Neural progenitor cell (in vitro differentiated cells): ENCODE results near the gene TMEM208.

ENCODE experiments used
- EZH2 ChIP-seq: fragments of 200-600 bp; sonication (generic); IDR thresholded peaks from 2 replicates; pipeline ENCODE4 v1.6.1; 2017; ENCODE audit warnings: antibody characterized with exemption, mild to moderate bottlenecking, moderate library complexity
- EZH2phosphoT487 ChIP-seq: fragments of 200-600 bp; sonication (generic); IDR thresholded peaks from 2 replicates; pipeline ENCODE4 v1.6.1; 2017; ENCODE audit warnings: antibody characterized with exemption
- TF ChIP-seq, protein P1 (sequence below): fragments of 200-600 bp; sonication (generic); IDR thresholded peaks from 2 replicates; pipeline ENCODE4 v1.5.1; 2017; ENCODE audit warnings: antibody characterized with exemption, mild to moderate bottlenecking

DNA sequence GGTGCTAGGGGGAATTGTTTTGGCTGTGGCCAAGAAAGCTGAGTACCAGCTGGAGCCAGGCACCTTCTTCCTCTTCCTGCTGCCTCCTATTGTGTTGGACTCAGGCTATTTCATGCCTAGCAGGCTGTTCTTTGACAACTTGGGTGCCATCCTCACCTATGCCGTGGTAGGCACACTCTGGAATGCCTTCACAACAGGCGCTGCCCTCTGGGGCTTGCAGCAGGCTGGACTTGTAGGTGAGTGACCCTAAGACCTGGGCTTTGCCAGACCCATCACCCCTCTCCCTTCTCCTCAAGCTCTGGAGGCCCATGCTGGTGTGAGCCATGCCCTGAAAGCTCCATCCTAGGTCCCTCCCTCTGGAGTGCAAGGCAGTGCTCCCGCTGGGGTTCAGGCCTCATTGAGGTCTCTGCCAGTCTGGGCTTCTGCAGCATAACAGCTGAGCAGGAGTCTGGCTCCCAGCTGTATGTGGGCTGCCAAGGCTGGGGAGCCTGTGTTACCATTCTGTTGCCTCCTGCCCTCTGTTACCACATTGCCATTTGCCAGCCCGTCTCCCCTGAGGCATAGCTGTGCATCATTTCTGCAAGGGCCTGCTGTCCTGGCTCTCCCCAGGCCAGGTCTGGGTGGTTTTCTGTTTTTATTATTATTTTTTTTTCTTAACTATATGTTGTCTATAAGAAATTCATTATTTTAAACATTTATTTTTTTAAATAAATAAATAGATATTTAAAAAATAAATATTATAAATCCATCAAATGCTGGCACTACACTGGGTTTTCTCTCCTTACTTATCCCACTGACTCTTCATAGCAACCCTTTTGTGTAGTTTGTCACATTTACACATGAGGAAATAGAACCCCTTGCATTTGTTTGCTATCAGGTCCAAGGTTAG, 25.9 kb downstream of the TMEM208 start:
- TF ChIP-seq, protein P1, sequence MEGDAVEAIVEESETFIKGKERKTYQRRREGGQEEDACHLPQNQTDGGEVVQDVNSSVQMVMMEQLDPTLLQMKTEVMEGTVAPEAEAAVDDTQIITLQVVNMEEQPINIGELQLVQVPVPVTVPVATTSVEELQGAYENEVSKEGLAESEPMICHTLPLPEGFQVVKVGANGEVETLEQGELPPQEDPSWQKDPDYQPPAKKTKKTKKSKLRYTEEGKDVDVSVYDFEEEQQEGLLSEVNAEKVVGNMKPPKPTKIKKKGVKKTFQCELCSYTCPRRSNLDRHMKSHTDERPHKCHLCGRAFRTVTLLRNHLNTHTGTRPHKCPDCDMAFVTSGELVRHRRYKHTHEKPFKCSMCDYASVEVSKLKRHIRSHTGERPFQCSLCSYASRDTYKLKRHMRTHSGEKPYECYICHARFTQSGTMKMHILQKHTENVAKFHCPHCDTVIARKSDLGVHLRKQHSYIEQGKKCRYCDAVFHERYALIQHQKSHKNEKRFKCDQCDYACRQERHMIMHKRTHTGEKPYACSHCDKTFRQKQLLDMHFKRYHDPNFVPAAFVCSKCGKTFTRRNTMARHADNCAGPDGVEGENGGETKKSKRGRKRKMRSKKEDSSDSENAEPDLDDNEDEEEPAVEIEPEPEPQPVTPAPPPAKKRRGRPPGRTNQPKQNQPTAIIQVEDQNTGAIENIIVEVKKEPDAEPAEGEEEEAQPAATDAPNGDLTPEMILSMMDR: no peak
- TF ChIP-seq EZH2phosphoT487 (no peak), EZH2 (no peak)
